Measurements from ENCODE around the gene OR6S1.

- no peak for TF ChIP-seq CTCF (IDR thresholded peaks at IDR 0.05)
- no peak for TF ChIP-seq POLR2A (IDR thresholded peaks at IDR 0.05)
Observed at GRCh38 chr14:20668969-20669368, 27.5 kb upstream of the OR6S1 start.

Measured in heart left ventricle (tissue), 13 donors.